Transverse colon (tissue), 4 donors: ENCODE data around the gene TMEM178B. TPM values are rescaled to one million over a fixed set of nuclear protein-coding genes. Genes with fewer than 3 reads are reported as not detected.

Source experiments
- DNase-seq: peaks from one replicate; pipeline ENCODE4 v3.0.0-alpha.2; 2019
- H3K27ac ChIP-seq, 4 donors: fragments of 200-600 bp; sonication (generic); 2 replicates each; pipeline ENCODE4 v1.5.1; 2016 to 2018; ENCODE audit warnings: inconsistent platforms in 4 of 4
- H3K27me3 ChIP-seq: fragments of 200-600 bp; sonication (generic); 2 replicates; pipeline ENCODE4 v1.5.1; 2017; ENCODE audit warnings: inconsistent platforms
- H3K36me3 ChIP-seq, 4 donors: fragments of 200-600 bp; sonication (generic); 2 replicates each; pipeline ENCODE4 v1.5.1; 2017 to 2019; ENCODE audit warnings: inconsistent platforms in 4 of 4
- H3K4me1 ChIP-seq, 4 donors: fragments of 200-600 bp; sonication (generic); 2 replicates each; pipeline ENCODE4 v1.5.1; 2017 to 2020; ENCODE audit warnings: inconsistent platforms in 4 of 4
- H3K4me3 ChIP-seq, 4 donors: fragments of 200-600 bp; sonication (generic); 1 replicate in 1 of 4; 2 replicates in 3 of 4; pipeline versions ENCODE4 v1.5.1 to v1.6.1; 2017 to 2019; ENCODE audit warnings: inconsistent platforms in 4 of 4
- H3K9me3 ChIP-seq, 2 donors: fragments of 200-600 bp; sonication (generic); 2 replicates each; pipeline ENCODE4 v1.5.1; 2017 to 2019; ENCODE audit warnings: inconsistent platforms in 2 of 2
- CTCF ChIP-seq, 5 experiments: fragments of 200-600 bp in 3 of 5; fragments of 450-650 bp in 2 of 5; sonication (generic) in 3 of 5; IDR thresholded peaks; 1 replicate in 2 of 5; 2 replicates in 3 of 5; pipeline ENCODE4 v1.5.1; 2016 to 2017; ENCODE audit warnings: antibody characterized with exemption in 5 of 5, inconsistent platforms in 3 of 5, mild to moderate bottlenecking in 2 of 5, moderate library complexity in 1 of 5
- EP300 ChIP-seq: sonication (generic); formaldehyde crosslinking; IDR thresholded peaks from one replicate; pipeline ENCODE4 v1.6.1; 2017; ENCODE audit warnings: antibody characterized with exemption, low read depth
- POLR2A ChIP-seq: fragments of 450-650 bp; IDR thresholded peaks from one replicate; pipeline ENCODE4 v1.6.1; 2016; ENCODE audit warnings: antibody characterized with exemption, mild to moderate bottlenecking, moderate library complexity
- POLR2AphosphoS5 ChIP-seq, 3 donors: sonication (generic); formaldehyde crosslinking; IDR thresholded peaks; one replicate each; pipeline ENCODE4 v1.6.1; 2016; ENCODE audit warnings: antibody characterized with exemption in 3 of 3
- WGBS, 2 donors: methylation state at CpG; one replicate each; pipeline ENCODE4 v1.1.5; 2018; ENCODE audit warnings: low coverage in 1 of 2; 5-methylcytosine and 5-hydroxymethylcytosine counted together
- in situ Hi-C, 4 donors: fragments of 200-750 bp; cut with MboI; loops; one replicate each; pipeline versions ENCODE4 v1.15.0 to v1.15.1; 2017; ENCODE audit warnings: low sequenced_read_pairs in 3 of 4, low pct_ligation_motif_present in 1 of 4, low pct_unique_long_range_greater_than_20kb in 1 of 4
- intact Hi-C: fragments of 100-400 bp; cut with DNase I; formaldehyde crosslinking; loops from one replicate; pipeline ENCODE4 v1.15.1; 2023; ENCODE audit warnings: low total_unique reads
- total RNA-seq, 4 donors: library from RNA; depleted of rRNA; stranded (reverse); fragments of >200 nt; gene quantifications; one replicate each; pipeline ENCODE4 v1.1.0, GENCODE V29; 2016

The TMEM178B gene
- total RNA-seq, 4 donors from 2014 or later, result 0.32 to 0.82 (median 0.39) TPM

GRCh38 chr7:141455723-141456122 is 381.9 kb downstream of the TMEM178B start:
- Histone ChIP-seq H3K27me3 (no peaks in the 10 kb centered on the region), H3K27ac (no peak overlapping the region), H3K4me3 (no peak overlapping the region), H3K4me1 (no peaks in the 10 kb centered on the region), H3K36me3 (no peaks in the 10 kb centered on the region), H3K9me3 (no peaks in the 10 kb centered on the region)
- WGBS, 2 donors, result 67% methylated on average over 1 of the region's 1 CpG; no CpG with 5 or more reads in 1 of the 2 donors
- TF ChIP-seq CTCF (IDR thresholded peaks at IDR 0.05) (no peak), POLR2A (no peak), EP300 (no peak), POLR2AphosphoS5 (IDR thresholded peaks at IDR 0.05) (no peak)
- in situ Hi-C loops (no loop called here), intact Hi-C loops (no loop called here)
- no peak for DNase-seq

GRCh38 chr7:141456298-141456697 is 382.4 kb downstream of the TMEM178B start:
- no peak for TF ChIP-seq POLR2AphosphoS5 (IDR thresholded peaks at IDR 0.05)
- TF ChIP-seq EP300, result no peak
- no peak for TF ChIP-seq CTCF (IDR thresholded peaks at IDR 0.05)
- no peak for TF ChIP-seq POLR2A

DNA sequence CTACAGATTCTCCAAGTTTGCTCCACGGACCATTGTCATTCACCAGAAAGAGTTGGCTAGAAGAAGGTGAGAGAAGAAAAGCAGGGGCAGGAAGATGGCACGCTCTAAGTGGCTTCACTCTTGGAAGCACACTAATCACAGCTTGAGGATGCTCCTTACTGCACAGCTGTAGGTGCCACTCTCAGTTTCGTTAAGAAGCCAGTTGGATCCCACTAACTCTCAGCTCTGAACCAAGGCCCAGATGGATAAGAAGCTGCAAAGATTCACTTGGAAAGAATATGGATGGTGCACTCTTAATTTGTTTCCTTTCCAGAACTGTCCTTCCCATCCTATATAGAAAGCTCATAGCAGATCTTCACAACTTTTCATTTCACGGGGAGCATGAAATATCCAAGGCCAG is 382.8 kb downstream of the TMEM178B start:
- TF ChIP-seq POLR2AphosphoS5 (IDR thresholded peaks at IDR 0.05), result no peak
- intact Hi-C loops, result no loop called here
- Histone ChIP-seq H3K9me3 (no peaks in the 10 kb centered on the region), H3K27ac (no peak overlapping the region), H3K27me3 (no peaks in the 10 kb centered on the region), H3K4me3 (no peak overlapping the region), H3K36me3 (no peaks in the 10 kb centered on the region), H3K4me1 (no peaks in the 10 kb centered on the region)
- 80 to 89% methylated on average over 1 to 4 of the region's 4 CpGs for WGBS, 2 donors
- in situ Hi-C loops, result no loop called here
- DNase-seq, result no peak

More at GRCh38 chr7:141456298-141456697, 382.4 kb downstream of the TMEM178B start:
- intact Hi-C loops, result no loop called here
- DNase-seq, result no peak
- Histone ChIP-seq H3K4me3 (no peak overlapping the region), H3K4me1 (no peaks in the 10 kb centered on the region), H3K9me3 (no peaks in the 10 kb centered on the region), H3K27ac (no peak overlapping the region), H3K36me3 (no peaks in the 10 kb centered on the region), H3K27me3 (no peaks in the 10 kb centered on the region)
- in situ Hi-C loops, result no loop called here
- WGBS, 2 donors, result 79% methylated on average over 2 of the region's 2 CpGs; no CpG with 5 or more reads in 1 of the 2 donors

DNA sequence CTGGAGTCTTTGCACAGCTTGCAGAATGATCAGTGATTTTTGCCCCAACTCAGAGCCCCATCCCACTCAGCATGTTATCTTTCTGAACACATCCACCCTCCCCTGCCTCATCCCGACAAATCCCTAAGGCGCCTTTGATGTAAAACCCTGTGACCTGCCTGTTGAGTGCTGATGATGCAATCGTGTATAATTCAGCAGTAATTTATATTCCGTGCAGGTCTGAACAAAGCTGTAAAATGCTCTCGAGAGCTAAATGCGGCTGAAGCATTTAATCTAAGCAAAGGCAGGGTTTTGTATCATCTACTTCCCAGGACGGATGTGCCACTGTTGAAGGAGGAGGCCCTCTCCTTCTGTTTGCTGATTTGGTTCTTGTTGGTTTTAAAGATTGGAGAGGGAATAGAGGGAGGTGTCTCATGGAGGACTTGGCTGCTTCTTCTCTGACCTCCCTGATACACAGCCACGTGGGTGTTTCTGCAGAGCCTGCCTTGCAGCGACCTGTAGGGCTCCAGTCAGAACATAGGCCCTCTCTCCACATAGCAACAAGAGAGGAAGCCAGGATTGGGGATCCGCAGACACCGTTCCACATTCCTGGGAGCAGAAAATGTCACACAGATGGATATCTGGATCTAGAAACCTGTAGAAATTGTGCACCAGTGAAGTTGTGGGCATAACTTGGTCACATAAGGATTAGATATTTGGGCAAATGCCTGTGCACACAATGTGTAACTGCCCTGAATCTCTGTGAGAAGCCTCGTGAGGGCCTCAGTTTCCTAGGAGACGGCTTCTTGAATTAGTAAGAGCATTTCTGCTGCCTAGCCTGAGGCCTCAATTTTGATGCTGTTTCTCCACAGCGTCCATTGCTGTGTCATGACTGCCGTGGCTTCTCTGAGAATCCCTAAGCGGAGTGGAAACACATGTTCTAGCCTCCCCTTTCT is 387.2 kb downstream of the TMEM178B start:
- intact Hi-C loops, result no loop called here
- Histone ChIP-seq H3K36me3 (no peaks in the 10 kb centered on the region), H3K9me3 (no peaks in the 10 kb centered on the region), H3K4me1 (no peaks in the 10 kb centered on the region), H3K27ac (no peak overlapping the region), H3K27me3 (no peaks in the 10 kb centered on the region), H3K4me3 (no peak overlapping the region)
- TF ChIP-seq POLR2AphosphoS5 (IDR thresholded peaks at IDR 0.05) (no peak), EP300 (no peak), POLR2A (no peak), CTCF (IDR thresholded peaks at IDR 0.05) (no peak)
- no peak for DNase-seq
- WGBS, 2 donors, result 15 to 51% methylated on average over 5 to 16 of the region's 16 CpGs
- in situ Hi-C loops, result no loop called here
